Neural cell (in vitro differentiated cells): Measurements from ENCODE around the gene PRKCE. TPM values are rescaled to one million over a fixed set of nuclear protein-coding genes. Genes with fewer than 3 reads are reported as not detected.

Experiments used
- H2AFZ ChIP-seq: fragments of 200-600, 300-800 bp; sonication (generic), shearing (Covaris generic); 2 replicates; pipeline ENCODE4 v1.6.0; 2014; ENCODE audit warnings: low read depth, mild to moderate bottlenecking, antibody characterized with exemption, low read length, moderate library complexity
- H3F3A ChIP-seq: fragments of 200-600 bp; shearing (Covaris generic); 2 replicates; pipeline ENCODE4 v1.6.1; 2016; ENCODE audit warnings: mild to moderate bottlenecking, moderate library complexity, mixed read lengths, antibody characterized with exemption, low read length; ENCODE audit not compliant: insufficient read depth, poor library complexity, severe bottlenecking
- H3K27ac ChIP-seq: fragments of 200-600, 300-800 bp; sonication (generic), shearing (Covaris generic); 2 replicates; pipeline ENCODE4 v1.5.1; 2014; ENCODE audit warnings: mild to moderate bottlenecking, low read length, moderate library complexity
- H3K27me3 ChIP-seq: fragments of 300-800, 200-600 bp; sonication (generic), shearing (Covaris generic); 2 replicates; pipeline ENCODE4 v1.6.0; 2014; ENCODE audit warnings: mild to moderate bottlenecking, low read depth, low read length, moderate library complexity; ENCODE audit not compliant: insufficient read depth
- H3K36me3 ChIP-seq: fragments of 300-800, 200-600 bp; sonication (generic), shearing (Covaris generic); 2 replicates; pipeline ENCODE4 v1.5.1; 2014; ENCODE audit warnings: mild to moderate bottlenecking, antibody characterized with exemption, low read length, moderate library complexity; ENCODE audit not compliant: insufficient read depth
- H3K4me2 ChIP-seq: fragments of 300-800, 200-600 bp; sonication (generic), shearing (Covaris generic); 2 replicates; pipeline ENCODE4 v1.6.0; 2014; ENCODE audit warnings: mild to moderate bottlenecking, low read length
- H3K4me3 ChIP-seq: fragments of 300-800, 200-600 bp; sonication (generic), shearing (Covaris generic); 2 replicates; pipeline ENCODE4 v1.5.1; 2014; ENCODE audit warnings: mild to moderate bottlenecking, low read length, moderate library complexity
- H3K79me2 ChIP-seq: fragments of 200-600 bp; shearing (Covaris generic); replicated peaks from 2 replicates; pipeline ENCODE4 v1.6.0; 2014; ENCODE audit warnings: mild to moderate bottlenecking, low read length, moderate library complexity; ENCODE audit not compliant: insufficient read depth
- H3K9ac ChIP-seq: fragments of 300-800, 200-600 bp; sonication (generic), shearing (Covaris generic); 2 replicates; pipeline ENCODE4 v1.6.1; 2016; ENCODE audit warnings: mild to moderate bottlenecking, low read length, mixed read lengths
- H3K9me2 ChIP-seq: fragments of 200-600 bp; shearing (Covaris generic); 2 replicates; pipeline ENCODE4 v1.6.1; 2016; ENCODE audit warnings: mild to moderate bottlenecking, low read length, mixed read lengths; ENCODE audit not compliant: insufficient read depth
- H3K9me3 ChIP-seq: fragments of 200-600, 300-800 bp; sonication (generic), shearing (Covaris generic); 2 replicates; pipeline ENCODE4 v1.6.1; 2016; ENCODE audit warnings: mild to moderate bottlenecking, mixed run types, low read length, moderate library complexity, mixed read lengths
- H4K20me1 ChIP-seq: fragments of 200-600 bp; shearing (Covaris generic); 2 replicates; pipeline ENCODE4 v1.6.1; 2016; ENCODE audit warnings: mild to moderate bottlenecking, mixed run types; ENCODE audit not compliant: insufficient read depth
- CTCF ChIP-seq: fragments of 450-650 bp; IDR thresholded peaks from 2 replicates; pipeline ENCODE4 v1.5.1; 2014; ENCODE audit warnings: antibody characterized with exemption, mild to moderate bottlenecking, moderate library complexity; ENCODE audit not compliant: poor library complexity, severe bottlenecking
- EZH2 ChIP-seq: fragments of 200-600, 300-800 bp; shearing (Covaris generic), sonication (generic); IDR thresholded peaks from 2 replicates; pipeline ENCODE4 v1.6.1; 2014; ENCODE audit warnings: antibody characterized with exemption, low read length, borderline replicate concordance, mild to moderate bottlenecking; ENCODE audit not compliant: insufficient read depth, poor library complexity, severe bottlenecking
- MXI1 ChIP-seq: fragments of 450-650 bp; conservative IDR thresholded peaks from 2 replicates; pipeline ENCODE4 v1.6.1; 2014; ENCODE audit warnings: antibody characterized with exemption, mild to moderate bottlenecking; ENCODE audit not compliant: poor library complexity, severe bottlenecking
- POLR2AphosphoS5 ChIP-seq: IDR thresholded peaks from 2 replicates; pipeline ENCODE4 v1.6.1; 2012
- RAD21 ChIP-seq: fragments of 450-650 bp; conservative IDR thresholded peaks from 2 replicates; pipeline ENCODE4 v1.6.1; 2014; ENCODE audit warnings: antibody characterized with exemption, mild to moderate bottlenecking, moderate library complexity
- REST ChIP-seq: IDR thresholded peaks from 2 replicates; pipeline ENCODE4 v1.6.1; 2012; ENCODE audit warnings: borderline replicate concordance
- SMC3 ChIP-seq: fragments of 450-650 bp; conservative IDR thresholded peaks from 2 replicates; pipeline ENCODE4 v1.6.1; 2014; ENCODE audit warnings: antibody characterized with exemption, mild to moderate bottlenecking, moderate library complexity; ENCODE audit not compliant: poor library complexity
- TAF1 ChIP-seq: IDR thresholded peaks from 2 replicates; pipeline ENCODE4 v1.6.1; 2012; ENCODE audit warnings: low read depth
- polyA plus RNA-seq: library from polyadenylated mRNA; depleted of rRNA; stranded (reverse); fragments of >200 nt; gene quantifications from 2 replicates; pipeline ENCODE4 v1.2.3, GENCODE V29; 2014

PRKCE gene
- polyA plus RNA-seq, 1 donor from 2014 or later, result 5.4 TPM

GRCh38 chr2:46116553-46116991 lies 465.1 kb downstream of the PRKCE start:
- Histone ChIP-seq H3K4me3 (no peak overlapping the region), H3K9ac (no peak overlapping the region), H3K79me2 (no peaks in the 10 kb centered on the region), H3K4me2 (no peak overlapping the region), H3F3A (no peaks in the 10 kb centered on the region), H3K9me3 (no peaks in the 10 kb centered on the region), H3K27ac (no peak overlapping the region), H4K20me1 (no peaks in the 10 kb centered on the region), H3K36me3 (no peaks in the 10 kb centered on the region), H3K27me3 (no peaks in the 10 kb centered on the region), H3K9me2 (no peaks in the 10 kb centered on the region), H2AFZ (no peak overlapping the region)
- TF ChIP-seq CTCF, result no peak
- no peak for TF ChIP-seq SMC3
- TF ChIP-seq REST, result no peak
- no peak for TF ChIP-seq MXI1
- no peak for TF ChIP-seq POLR2AphosphoS5
- no peak for TF ChIP-seq RAD21
- TF ChIP-seq TAF1, result no peak
- TF ChIP-seq EZH2, result no peak

- no peak for TF ChIP-seq REST
- no peak for TF ChIP-seq MXI1
- no peak for TF ChIP-seq SMC3
- no peak for TF ChIP-seq RAD21
- no peak for TF ChIP-seq CTCF
- no peak for TF ChIP-seq POLR2AphosphoS5
- no peak for TF ChIP-seq TAF1
- no peaks in the 10 kb centered on the region for H3K36me3 ChIP-seq
- no peak overlapping the region for H2AFZ ChIP-seq
- H3K79me2 ChIP-seq, result no peaks in the 10 kb centered on the region
- H3K9me2 ChIP-seq, result no peaks in the 10 kb centered on the region
- no peak overlapping the region for H3K27ac ChIP-seq
- H3K4me2 ChIP-seq, result no peak overlapping the region
- H3K27me3 ChIP-seq, result no peaks in the 10 kb centered on the region
- no peaks in the 10 kb centered on the region for H4K20me1 ChIP-seq
- H3K9ac ChIP-seq, result no peak overlapping the region
- no peaks in the 10 kb centered on the region for H3F3A ChIP-seq
- no peak overlapping the region for H3K4me3 ChIP-seq
- H3K9me3 ChIP-seq, result no peaks in the 10 kb centered on the region
Observed at GRCh38 chr2:46117379-46117778, 465.9 kb downstream of the PRKCE start.
